BE2C (cell line): ENCODE results near the gene WNT2B.

Experiments
- DNase-seq: peaks from one replicate; pipeline ENCODE4 v3.0.0-alpha.2; 2020
- H3K27me3 ChIP-seq: fragments of 250-450 bp; sonication (Bioruptor Pico); 2 replicates; pipeline ENCODE4 v1.5.1; 2020; ENCODE audit warnings: mild to moderate bottlenecking
- H3K36me3 ChIP-seq: fragments of 250-450 bp; sonication (Bioruptor Pico); 2 replicates; pipeline ENCODE4 v1.5.1; 2020; ENCODE audit warnings: mild to moderate bottlenecking
- H3K4me1 ChIP-seq: fragments of 250-450 bp; sonication (Bioruptor Pico); 2 replicates; pipeline ENCODE4 v1.5.1; 2020
- H3K4me3 ChIP-seq: 2 replicates; pipeline ENCODE4 v1.5.1; 2011; ENCODE audit warnings: low read depth, low read length
- H3K9me3 ChIP-seq: fragments of 250-450 bp; sonication (Bioruptor Pico); 2 replicates; pipeline ENCODE4 v1.5.1; 2020
- TF ChIP-seq, protein P1 (sequence below): IDR thresholded peaks from 2 replicates; pipeline ENCODE4 v1.5.1; 2012; ENCODE audit warnings: mild to moderate bottlenecking, low read depth, low read length

The WNT2B gene

GRCh38 chr1:112504001-112504660 is 4.6 kb upstream of the WNT2B start:
- Histone ChIP-seq H3K36me3 (no peaks in the 10 kb centered on the region), H3K4me3 (no peak overlapping the region), H3K4me1 (peaks cover 4% of the 10 kb centered on the region; the same call in 1 of the 2 replicates), H3K9me3 (no peaks in the 10 kb centered on the region), H3K27me3 (peaks cover 45% of the 10 kb centered on the region)
- TF ChIP-seq, protein P1, sequence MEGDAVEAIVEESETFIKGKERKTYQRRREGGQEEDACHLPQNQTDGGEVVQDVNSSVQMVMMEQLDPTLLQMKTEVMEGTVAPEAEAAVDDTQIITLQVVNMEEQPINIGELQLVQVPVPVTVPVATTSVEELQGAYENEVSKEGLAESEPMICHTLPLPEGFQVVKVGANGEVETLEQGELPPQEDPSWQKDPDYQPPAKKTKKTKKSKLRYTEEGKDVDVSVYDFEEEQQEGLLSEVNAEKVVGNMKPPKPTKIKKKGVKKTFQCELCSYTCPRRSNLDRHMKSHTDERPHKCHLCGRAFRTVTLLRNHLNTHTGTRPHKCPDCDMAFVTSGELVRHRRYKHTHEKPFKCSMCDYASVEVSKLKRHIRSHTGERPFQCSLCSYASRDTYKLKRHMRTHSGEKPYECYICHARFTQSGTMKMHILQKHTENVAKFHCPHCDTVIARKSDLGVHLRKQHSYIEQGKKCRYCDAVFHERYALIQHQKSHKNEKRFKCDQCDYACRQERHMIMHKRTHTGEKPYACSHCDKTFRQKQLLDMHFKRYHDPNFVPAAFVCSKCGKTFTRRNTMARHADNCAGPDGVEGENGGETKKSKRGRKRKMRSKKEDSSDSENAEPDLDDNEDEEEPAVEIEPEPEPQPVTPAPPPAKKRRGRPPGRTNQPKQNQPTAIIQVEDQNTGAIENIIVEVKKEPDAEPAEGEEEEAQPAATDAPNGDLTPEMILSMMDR = no peak
- DNase-seq = no peak

DNA sequence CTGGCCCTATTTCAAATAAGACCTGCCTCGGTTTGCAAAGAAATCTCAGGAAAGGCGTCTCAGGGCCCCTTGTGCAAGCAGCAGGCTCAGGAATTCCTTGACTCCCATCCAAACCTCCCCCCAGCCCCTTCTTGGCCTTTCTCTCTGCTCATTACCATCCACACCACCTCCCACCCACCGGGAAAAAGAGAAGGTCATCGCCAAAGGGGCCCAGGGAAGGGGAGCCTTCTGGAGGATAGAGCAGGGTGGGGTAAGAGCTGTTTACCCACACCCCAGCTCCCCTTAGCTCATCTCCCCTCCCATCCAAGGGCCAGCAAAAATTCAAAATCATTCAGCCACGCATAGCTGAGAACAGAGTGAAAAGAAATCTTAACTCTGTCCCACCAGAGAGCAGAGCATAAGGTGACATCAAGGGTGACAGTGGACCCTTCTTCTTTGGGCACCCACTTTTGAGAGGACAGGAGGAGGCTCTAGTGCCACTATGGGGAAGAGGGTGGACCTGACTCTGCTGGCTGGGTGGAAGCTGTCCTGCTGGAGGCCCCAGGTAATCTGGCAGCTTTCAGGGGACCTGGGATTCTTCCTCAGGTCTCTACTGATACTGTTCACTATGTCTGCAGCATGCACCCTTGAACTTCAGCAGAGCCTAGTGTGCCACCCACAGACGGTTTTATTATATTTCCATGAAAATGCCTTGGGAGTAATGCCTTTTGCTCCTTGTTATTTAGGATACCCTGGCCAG is 3.9 kb upstream of the WNT2B start:
- no peaks in the 10 kb centered on the region for H3K36me3 ChIP-seq
- no peak overlapping the region for H3K4me3 ChIP-seq
- H3K27me3 ChIP-seq = peaks cover 52% of the 10 kb centered on the region
- no peak for DNase-seq
- H3K9me3 ChIP-seq = no peaks in the 10 kb centered on the region
- TF ChIP-seq, protein P1 = no peak
- H3K4me1 ChIP-seq = peaks cover 4% of the 10 kb centered on the region; the same call in 1 of the 2 replicates

GRCh38 chr1:112505400-112505785 is 3.4 kb upstream of the WNT2B start:
- Histone ChIP-seq H3K27me3 (peaks cover 57% of the 10 kb centered on the region), H3K4me1 (peaks cover 4% of the 10 kb centered on the region; the same call in 1 of the 2 replicates), H3K36me3 (no peaks in the 10 kb centered on the region)

DNA sequence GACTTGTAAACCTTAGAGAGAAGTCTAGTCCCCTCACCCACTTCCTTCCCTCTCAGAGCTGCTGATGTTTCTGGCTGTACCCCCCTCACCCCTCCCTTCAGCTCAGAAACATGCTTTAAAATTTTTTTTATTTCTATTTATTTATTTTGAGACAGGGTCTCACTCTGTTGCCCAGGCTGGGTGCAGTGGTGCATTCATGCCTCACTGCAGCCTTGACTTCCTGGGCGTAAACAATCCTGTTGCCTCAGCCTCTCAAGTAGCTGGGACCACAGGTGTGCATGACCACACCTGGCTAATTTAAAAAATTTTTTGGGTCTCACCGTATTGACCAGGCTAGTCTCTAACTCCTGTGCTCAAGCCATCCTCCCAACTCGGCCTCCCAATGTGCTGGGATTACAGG is 2.9 kb upstream of the WNT2B start:
- H3K4me3 ChIP-seq = no peak overlapping the region
- H3K9me3 ChIP-seq = no peaks in the 10 kb centered on the region
- TF ChIP-seq, protein P1 = no peak
- peaks cover 57% of the 10 kb centered on the region for H3K27me3 ChIP-seq
- no peak for DNase-seq
- peaks cover 4% of the 10 kb centered on the region; the same call in 1 of the 2 replicates for H3K4me1 ChIP-seq
- H3K36me3 ChIP-seq = no peaks in the 10 kb centered on the region

More at GRCh38 chr1:112505400-112505785, 3.4 kb upstream of the WNT2B start:
- DNase-seq = no peak
- TF ChIP-seq, protein P1 = no peak
- Histone ChIP-seq H3K4me3 (no peak overlapping the region), H3K9me3 (no peaks in the 10 kb centered on the region)

DNA sequence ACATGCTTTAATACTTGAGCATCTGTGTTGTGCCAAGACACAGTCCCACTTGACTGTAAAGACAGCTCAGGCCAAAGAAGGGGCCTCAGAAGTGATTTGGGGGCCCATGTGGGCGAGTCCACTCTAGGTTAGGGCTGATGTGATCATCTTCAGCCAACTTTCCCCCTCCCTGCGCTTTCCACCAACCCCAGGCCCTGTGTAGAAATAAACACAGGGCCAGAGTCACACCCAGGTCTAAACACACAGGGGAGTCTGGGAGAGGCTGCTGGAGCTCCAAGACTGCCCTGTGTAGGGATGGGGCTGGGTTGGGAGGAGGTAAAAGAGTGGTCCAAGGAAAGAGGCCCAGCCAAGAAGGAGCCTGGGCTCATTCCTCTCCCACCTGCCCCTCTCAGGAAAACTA is 2.5 kb upstream of the WNT2B start:
- Histone ChIP-seq H3K9me3 (no peaks in the 10 kb centered on the region), H3K4me3 (no peak overlapping the region), H3K36me3 (no peaks in the 10 kb centered on the region), H3K4me1 (peaks cover 4% of the 10 kb centered on the region; the same call in 1 of the 2 replicates), H3K27me3 (peaks cover 54% of the 10 kb centered on the region)
- DNase-seq = no peak
- TF ChIP-seq, protein P1 = no peak

- peaks cover 4% of the 10 kb centered on the region; the same call in 1 of the 2 replicates for H3K4me1 ChIP-seq
- H3K9me3 ChIP-seq = no peaks in the 10 kb centered on the region
- no peaks in the 10 kb centered on the region for H3K36me3 ChIP-seq
- TF ChIP-seq, protein P1 = no peak
- peaks cover 50% of the 10 kb centered on the region for H3K27me3 ChIP-seq
- no peak overlapping the region for H3K4me3 ChIP-seq
- DNase-seq = no peak
Measured at GRCh38 chr1:112506731-112507130, 2.0 kb upstream of the WNT2B start.
